Prostate gland (tissue), 2 donors: ENCODE results near the gene SCRT2.

Experiments
- CTCF ChIP-seq, 4 experiments: fragments of 200-600 bp in 2 of 4; fragments of 450-650 bp in 2 of 4; sonication (generic) in 2 of 4; IDR thresholded peaks; 1 replicate in 3 of 4; 2 replicates in 1 of 4; pipeline ENCODE4 v1.5.1; 2016 to 2019; ENCODE audit warnings: antibody characterized with exemption in 4 of 4, mild to moderate bottlenecking in 2 of 4, moderate library complexity in 2 of 4
- POLR2A ChIP-seq: fragments of 450-650 bp; IDR thresholded peaks from one replicate; pipeline ENCODE4 v1.6.1; 2016; ENCODE audit warnings: antibody characterized with exemption, mild to moderate bottlenecking

- TF ChIP-seq CTCF (IDR thresholded peaks at IDR 0.05), result no peak
- no peak for TF ChIP-seq POLR2A
These were observed 5.1 kb upstream of the SCRT2 start for GRCh38 chr20:680638-681187.
